ENCODE data around the gene COL19A1.

- TF ChIP-seq EP300 (IDR thresholded peaks at IDR 0.05; ENCODE audit: borderline replicate concordance): no peak
- no peak for TF ChIP-seq TAF1 (IDR thresholded peaks at IDR 0.05; ENCODE audit: low read depth)
- TF ChIP-seq REST (IDR thresholded peaks at IDR 0.05; ENCODE audit: low read depth): no peak
- no peak for TF ChIP-seq CEBPB (IDR thresholded peaks at IDR 0.05)
- TF ChIP-seq RAD21 (IDR thresholded peaks at IDR 0.05; ENCODE audit: low read depth): no peak
- TF ChIP-seq TEAD4 (IDR thresholded peaks at IDR 0.05): no peak
- TF ChIP-seq TCF12 (IDR thresholded peaks at IDR 0.05; ENCODE audit: low read depth): no peak
- TF ChIP-seq YY1 (IDR thresholded peaks at IDR 0.05; ENCODE audit: low read depth): no peak
- TF ChIP-seq ZBTB7A (IDR thresholded peaks at IDR 0.05; ENCODE audit: low read depth): no peak
- TF ChIP-seq CREB1 (IDR thresholded peaks at IDR 0.05; ENCODE audit: low read depth): no peak
- no peak for TF ChIP-seq MAX (IDR thresholded peaks at IDR 0.05)
- no peak for TF ChIP-seq USF1 (IDR thresholded peaks at IDR 0.05)
- no peak for TF ChIP-seq EGR1 (IDR thresholded peaks at IDR 0.05)
These were observed 365.0 kb downstream of the COL19A1 start for GRCh38 chr6:70231311-70231710.

All from Ishikawa (cell line).